GM12865 (cell line): ENCODE measurements around the gene MINAR1.

ENCODE experiments used
- DNase-seq: peaks from one replicate; pipeline ENCODE4 v3.0.0; 2010; ENCODE audit warnings: low read depth
- H3K4me3 ChIP-seq: 2 replicates; pipeline ENCODE4 v1.5.1; 2011; ENCODE audit warnings: mild to moderate bottlenecking, low read depth, low read length, control low read depth
- CTCF ChIP-seq: IDR thresholded peaks from 2 replicates; pipeline ENCODE4 v1.5.1; 2011; ENCODE audit warnings: low read length, control low read depth, low read depth, inconsistent platforms; ENCODE audit not compliant: insufficient read depth; ENCODE audit errors: missing control alignments

Gene MINAR1

DNA sequence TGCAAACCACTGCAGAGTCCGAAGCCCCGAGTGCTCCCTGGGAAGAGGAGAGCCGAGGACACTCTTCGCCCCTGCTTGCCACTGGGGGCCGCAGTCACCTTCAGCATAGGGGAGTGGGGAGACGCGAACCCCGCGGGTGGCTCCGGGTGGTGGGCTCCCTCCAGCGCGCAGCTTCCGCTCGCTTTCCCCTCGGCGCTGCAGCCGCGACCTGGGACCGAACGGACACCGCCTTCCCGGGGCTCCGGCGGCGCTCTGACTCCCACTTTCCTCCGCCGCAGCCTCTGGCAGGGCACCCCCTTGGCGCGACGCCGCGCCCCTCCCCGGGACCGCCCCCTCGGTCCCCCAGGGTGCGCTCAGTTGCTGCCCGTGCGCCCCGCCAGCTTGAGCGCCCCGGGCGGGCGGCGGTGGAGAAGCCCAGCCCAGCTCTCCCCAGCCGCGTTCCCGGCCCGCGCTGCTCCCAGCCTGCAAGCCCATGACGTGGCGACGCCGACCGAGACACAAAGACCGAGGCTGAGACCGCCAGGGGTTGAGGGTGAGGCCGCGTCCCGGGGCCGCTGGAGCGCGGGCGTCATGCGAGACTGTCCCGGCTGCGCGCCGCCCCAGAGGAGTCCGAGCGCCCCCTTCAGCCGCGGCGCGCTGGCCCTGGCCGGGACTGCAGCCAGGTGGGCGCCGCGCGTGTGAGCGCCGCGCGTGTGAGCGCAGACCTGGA lies at the start of gene MINAR1:
Gene MINAR1, plus strand, starts transcription at position 701 of the 709 bp plus-strand sequence. CDS start 23,812 bp downstream, outside the sequence.
- no peak for TF ChIP-seq CTCF
- H3K4me3 ChIP-seq: no peak within 1 kb of the TSS
- DNase-seq: no peak

- TF ChIP-seq CTCF: no peak
- DNase-seq: no peak
- no peak overlapping the region for H3K4me3 ChIP-seq
Observed at GRCh38 chr15:79394231-79394630, 37.9 kb upstream of the MINAR1 start.

- H3K4me3 ChIP-seq: no peak overlapping the region
- TF ChIP-seq CTCF: no peak
- no peak for DNase-seq
Observed at GRCh38 chr15:79396850-79397249, 35.3 kb upstream of the MINAR1 start.

GRCh38 chr15:79397269-79397910 lies 34.7 kb upstream of the MINAR1 start:
- no peak overlapping the region for H3K4me3 ChIP-seq
- DNase-seq: no peak
- TF ChIP-seq CTCF: no peak

GRCh38 chr15:79399606-79400005 lies 32.5 kb upstream of the MINAR1 start:
- DNase-seq: no peak
- H3K4me3 ChIP-seq: no peak overlapping the region
- no peak for TF ChIP-seq CTCF

- DNase-seq: no peak
- H3K4me3 ChIP-seq: no peak overlapping the region
- no peak for TF ChIP-seq CTCF
Observed at GRCh38 chr15:79400650-79401049, 31.5 kb upstream of the MINAR1 start.
